Measurements from ENCODE around the gene COQ8B.

The COQ8B gene

GRCh38 chr19:40717325-40717879 lies 716 bp upstream of the COQ8B start:
- DNase-seq = no peak

DNA sequence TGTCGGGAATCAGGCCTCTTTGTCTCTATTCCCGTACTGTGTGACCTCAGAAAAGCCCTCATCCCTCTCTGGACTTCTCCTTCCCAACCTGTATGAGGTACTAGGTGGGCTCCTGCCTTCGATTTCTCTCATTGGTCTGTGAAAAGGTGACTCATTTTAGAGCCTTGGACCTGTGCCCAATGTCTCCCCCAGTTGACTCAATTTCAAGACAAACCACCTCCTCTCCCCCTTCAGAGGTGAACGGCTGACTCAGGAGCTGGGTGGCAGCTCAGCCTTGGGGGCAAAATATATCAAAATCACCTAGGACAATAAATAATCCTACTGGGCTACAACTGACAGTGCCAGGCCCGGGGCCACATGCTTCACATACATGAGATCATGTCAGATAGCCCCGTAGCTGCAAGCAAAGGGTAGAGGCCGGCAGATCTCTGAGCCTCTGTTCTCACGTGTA lies 630 bp downstream of the COQ8B start:
- peak in 4 of 5 donors; percentile 19 to 45 (median 41) for DNase-seq

DNA sequence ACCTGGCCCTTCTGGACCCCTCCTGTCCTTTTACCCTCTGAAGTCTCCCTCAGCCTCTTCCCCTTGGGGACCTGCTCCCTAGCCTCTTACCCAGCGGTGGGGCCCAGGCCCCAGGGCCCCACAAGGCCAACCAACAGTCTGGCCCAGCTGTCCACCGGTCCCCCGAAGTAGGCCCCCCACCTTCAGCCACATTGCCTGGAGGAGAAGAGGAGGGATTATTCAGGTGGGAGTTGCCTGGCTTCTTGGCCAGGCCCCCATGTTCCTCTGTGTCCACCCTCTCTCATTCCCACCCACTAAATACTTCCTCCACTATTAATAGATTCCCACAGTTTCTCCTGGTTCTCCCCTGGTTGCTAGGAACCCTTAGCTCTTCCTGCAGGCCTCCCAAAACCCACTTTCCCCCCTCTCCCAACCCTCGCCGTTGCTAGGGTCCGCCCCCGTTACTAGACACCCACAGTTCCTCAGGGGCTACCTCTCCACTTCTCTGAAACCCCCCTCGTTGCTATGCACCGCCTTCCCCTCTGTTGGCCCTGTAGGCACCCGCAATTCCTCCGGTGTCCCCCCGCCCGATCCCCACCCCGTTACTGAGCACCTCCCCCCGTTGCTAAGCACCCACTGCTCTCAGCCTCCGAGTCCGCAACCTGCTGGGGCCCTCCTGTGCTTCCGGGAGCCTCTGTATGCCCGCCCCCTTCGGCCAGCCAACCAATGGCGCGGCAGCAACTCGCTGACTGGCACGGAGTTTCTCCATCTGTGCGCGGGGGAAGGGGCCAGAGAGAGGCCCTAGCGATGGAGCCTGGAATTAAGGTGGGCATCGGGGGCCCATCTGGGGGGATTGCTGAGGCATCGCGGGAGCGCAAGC lies 2.0 kb downstream of the COQ8B start:
- DNase-seq = peak; percentile 87 to 91 (median 90)

DNA sequence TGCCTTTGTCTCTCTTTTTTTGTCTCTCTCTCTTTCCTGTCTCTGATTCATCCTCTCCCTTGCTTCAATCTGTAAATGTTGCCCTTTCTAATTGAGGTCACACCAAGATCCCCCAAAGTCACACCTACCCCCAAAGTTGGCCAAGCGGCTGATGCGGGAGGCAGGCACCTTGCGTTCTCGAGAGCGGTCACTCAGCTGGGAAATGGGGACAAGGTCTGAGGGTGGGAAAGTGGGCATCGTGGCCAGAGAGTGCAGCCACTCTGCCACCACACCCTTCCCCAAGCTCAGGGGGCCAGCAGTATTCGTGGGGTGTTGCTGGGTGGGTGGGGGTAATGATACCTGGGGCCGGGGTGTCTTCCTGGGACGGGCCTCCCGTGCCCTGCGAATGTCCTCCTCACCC lies 2.7 kb downstream of the COQ8B start:
- no peak for DNase-seq

DNA sequence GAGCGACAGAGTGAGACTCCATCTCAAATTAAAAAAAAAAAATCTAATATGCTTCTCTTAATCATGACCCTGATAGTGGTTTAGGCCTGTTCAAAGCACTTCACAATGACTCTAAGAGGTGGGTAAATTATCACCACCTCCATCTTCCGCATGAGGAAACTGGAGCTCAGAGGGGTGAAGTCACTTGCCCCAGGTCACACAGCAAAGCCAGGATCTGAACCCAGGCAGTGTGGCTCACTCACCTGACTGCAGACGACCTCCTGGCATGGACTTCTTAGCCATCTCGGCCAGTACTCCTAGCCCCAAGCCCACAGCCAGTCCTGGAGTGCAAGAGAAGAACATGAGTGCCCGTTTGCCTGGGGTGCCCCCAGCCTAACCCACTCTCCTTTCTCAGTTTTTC lies 6.9 kb downstream of the COQ8B start:
- DNase-seq = no peak

DNA sequence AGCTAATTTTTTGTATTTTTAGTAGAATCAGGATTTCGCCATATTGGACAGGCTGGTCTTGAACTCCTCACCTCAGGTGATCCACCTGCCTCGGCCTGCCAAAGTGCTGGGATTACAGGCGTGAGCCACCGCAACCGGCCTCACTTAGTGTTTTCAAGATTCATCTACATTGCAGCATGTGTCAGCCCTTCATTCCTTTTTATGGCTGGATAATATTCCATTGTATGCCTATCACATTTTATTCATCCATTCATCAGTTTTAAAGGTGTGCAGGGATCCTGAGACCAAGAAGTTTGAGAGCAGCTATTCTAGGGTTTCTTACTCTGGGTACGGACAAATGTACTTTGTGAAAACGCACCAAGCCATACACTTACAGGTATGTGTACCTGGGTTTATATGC lies 9.1 kb downstream of the COQ8B start:
- no peak for DNase-seq

- no peak for DNase-seq
Observed at GRCh38 chr19:40705950-40706619, 10.6 kb downstream of the COQ8B start.

- no peak for DNase-seq
Observed at GRCh38 chr19:40705362-40705651, 11.4 kb downstream of the COQ8B start.

GRCh38 chr19:40704491-40705361 lies 12.0 kb downstream of the COQ8B start:
- DNase-seq = no peak

DNA sequence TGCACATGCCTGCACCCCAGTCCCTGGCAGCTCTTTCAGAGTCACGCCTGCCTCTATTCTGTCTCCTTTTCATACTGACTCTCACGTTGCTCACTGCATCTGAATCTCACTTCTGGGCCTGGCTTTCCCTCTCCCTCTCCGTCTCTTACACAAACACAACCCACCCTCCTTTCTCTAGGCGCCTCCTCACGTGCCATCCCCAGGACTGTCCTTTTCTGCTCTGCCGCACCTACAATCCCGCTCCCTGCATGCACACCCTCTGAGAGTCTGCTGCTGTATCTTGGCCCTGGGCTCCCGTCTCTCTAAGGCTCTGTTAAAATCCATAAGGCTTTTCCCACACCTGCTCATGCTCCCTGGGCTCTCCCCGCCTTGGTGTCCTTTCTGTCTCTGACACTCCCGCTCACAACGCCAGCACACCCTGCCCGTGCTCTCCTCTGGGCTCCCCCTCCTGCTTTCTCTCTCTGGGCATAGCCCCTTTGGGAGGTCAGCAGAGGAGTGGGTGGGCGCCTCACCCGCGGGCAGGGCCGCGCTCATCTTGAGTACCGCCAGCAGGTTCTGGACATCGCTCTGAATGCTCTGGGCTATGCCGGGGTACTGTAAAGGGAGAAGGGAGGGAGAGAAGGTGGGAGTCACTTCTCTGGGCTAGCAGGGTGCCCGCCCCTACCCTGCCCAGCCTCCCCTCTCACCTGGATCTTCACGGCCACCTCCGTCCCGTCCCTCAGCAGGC lies 13.5 kb downstream of the COQ8B start:
- no peak for DNase-seq

GRCh38 chr19:40702337-40703012 lies 14.2 kb downstream of the COQ8B start:
- DNase-seq = no peak

DNA sequence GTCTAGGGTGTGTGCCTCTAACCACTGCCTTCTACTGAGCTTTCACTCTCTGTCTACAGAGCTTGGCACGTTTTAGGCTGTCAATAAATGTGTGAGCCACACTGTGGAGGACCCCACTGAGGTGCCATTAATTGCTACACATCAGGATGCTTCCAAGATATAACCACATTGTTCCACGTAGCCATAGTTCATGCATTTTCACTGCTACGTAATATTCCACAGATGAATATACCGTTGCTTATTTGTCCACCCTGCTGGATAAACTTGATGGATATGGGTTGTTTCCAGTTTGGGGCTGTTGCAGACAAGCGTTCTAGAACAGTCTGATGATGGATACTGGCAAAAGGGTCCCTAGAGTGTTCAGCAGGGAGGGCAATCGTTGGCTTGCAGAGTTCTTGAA lies 14.9 kb downstream of the COQ8B start:
- no peak for DNase-seq

DNA sequence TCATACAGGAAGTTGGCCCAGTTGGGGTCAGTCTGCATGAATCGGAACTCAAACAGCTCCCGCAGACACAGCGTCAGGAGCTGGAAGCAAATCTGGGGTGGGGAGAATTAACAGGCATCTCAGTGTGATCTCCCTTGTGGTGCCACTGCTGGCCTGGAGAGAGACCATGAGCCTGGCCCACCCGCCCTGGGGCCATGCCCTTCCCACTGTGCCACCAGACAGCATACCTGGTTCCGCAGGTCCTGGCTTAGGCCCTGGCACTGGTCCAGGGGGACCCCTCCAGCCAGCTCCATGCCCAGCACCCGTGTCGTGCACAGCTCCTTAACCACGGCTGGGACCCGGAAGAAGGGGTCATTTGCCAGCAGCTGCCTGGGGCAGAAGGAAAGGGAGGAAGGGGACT lies 16.6 kb downstream of the COQ8B start:
- DNase-seq = no peak

- no peak for DNase-seq
Observed at GRCh38 chr19:40697007-40697406, 19.7 kb downstream of the COQ8B start.

- no peak for DNase-seq
Observed at GRCh38 chr19:40695881-40696280, 20.8 kb downstream of the COQ8B start.

GRCh38 chr19:40693896-40694295 lies 22.8 kb downstream of the COQ8B start:
- no peak for DNase-seq

DNA sequence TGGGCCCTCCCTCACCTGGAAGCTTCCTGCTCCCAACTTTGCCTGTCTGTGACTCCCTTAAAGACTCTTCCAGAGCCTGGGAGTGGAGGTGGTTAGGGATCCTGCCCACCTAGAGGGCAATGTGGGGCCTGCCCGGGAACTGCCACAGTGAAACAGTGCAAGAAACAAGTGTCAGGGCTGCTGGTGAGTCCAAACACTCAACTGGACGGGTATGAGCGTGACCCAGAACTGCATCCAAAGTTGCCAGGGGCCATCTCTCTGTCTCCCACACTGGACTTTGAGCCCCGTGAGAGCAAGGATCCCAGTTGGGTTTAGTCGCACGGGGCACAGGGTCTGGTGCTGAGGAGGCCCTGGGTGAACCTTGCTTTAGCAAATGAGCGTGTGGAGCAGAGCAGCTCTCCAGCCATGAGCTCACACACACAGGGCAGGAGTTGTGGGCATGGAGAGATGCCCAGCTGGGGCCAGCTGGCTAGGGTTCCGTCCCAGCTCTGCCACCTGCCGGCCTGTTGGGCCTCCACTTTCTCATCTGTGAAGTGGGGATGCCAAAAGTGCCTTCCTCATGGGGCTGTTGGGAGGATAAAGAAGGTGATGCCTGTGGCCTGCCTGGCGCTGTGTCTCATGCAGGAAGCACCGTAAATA lies 23.4 kb downstream of the COQ8B start:
- DNase-seq = no peak

GRCh38 chr19:40692212-40692551 lies 24.5 kb downstream of the COQ8B start:
- no peak for DNase-seq

DNA sequence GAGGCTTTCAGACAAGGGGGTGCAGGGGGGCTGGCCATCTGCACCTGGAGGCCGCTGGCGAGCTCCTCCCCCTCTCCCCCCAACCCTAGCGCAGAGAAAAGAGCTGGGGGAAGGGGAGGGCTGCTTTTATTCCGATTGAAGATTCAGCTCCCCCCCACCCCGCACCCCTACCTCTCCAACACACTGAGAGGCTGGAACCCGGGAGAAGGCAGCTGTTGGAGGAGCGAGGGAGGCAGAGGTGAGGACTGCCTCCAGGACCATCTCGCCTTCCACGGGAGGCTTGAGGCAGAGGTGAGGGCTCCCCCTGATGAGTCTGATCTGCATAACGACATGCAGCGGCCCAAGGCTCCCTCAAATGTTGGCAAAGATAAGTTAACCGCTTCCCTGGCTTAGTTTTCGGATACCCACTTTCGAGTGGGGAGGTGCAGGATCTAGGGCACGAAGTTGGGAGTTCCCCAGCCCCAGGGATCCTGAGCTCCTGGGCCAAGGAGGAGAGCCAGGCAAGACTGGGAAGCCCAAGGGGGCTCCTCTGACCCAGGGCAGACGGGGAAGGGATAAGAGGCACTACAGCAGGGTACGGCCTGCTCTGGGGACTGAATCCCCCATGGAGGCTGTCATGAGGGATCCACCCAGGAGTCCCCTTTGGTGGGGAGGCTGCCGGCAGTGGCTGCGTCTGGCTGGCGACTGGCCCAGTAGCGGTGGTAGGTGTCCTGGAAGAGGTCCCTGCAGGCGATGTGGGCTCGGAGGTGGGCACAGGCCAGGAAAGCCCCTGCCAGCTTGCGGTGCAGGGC lies 25.1 kb downstream of the COQ8B start:
- DNase-seq = no peak

GRCh38 chr19:40690693-40691420 lies 25.8 kb downstream of the COQ8B start:
- peak; percentile 83 to 93 (median 86) for DNase-seq
